ENCODE data around the gene ADORA1.

Gene ADORA1

GRCh38 chr1:203165101-203165799 is 37.7 kb downstream of the ADORA1 start:
- Histone ChIP-seq H3K79me2 (ENCODE audit: insufficient read depth, low read length) (no peaks in the 10 kb centered on the region), H3K27me3 (ENCODE audit: insufficient read depth, low read length, poor library complexity) (peaks cover 18% of the 10 kb centered on the region), H3K4me3 (ENCODE audit: low read depth in 1 of 2, low read length in 2 of 2) (no peak overlapping the region), H3K9ac (ENCODE audit: low read depth, low read length) (no peak overlapping the region), H2AFZ (ENCODE audit: low read depth, low read length) (no peak overlapping the region), H3K9me3 (ENCODE audit: insufficient read depth, low read length, severe bottlenecking) (no peaks in the 10 kb centered on the region), H3K27ac (ENCODE audit: low read length) (no peak overlapping the region), H3K36me3 (ENCODE audit: insufficient read depth, low read length) (no peaks in the 10 kb centered on the region), H3K4me2 (ENCODE audit: insufficient read depth, low read length) (no peak overlapping the region), H4K20me1 (ENCODE audit: insufficient read depth, low read length) (no peaks in the 10 kb centered on the region; the same call in none of the 2 replicates), H3K4me1 (ENCODE audit: insufficient read depth, low read length) (no peaks in the 10 kb centered on the region)
- no peak for DNase-seq
- no peak for TF ChIP-seq EZH2 (IDR thresholded peaks at IDR 0.05; ENCODE audit: borderline replicate concordance, low read depth, low read length, severe bottlenecking)
- TF ChIP-seq CTCF (IDR thresholded peaks at IDR 0.05; ENCODE audit: borderline replicate concordance, extremely low read depth, low read length, poor library complexity, severe bottlenecking) = no peak
- no peak for ATAC-seq (ENCODE audit: insufficient read depth, low read depth)

DNA sequence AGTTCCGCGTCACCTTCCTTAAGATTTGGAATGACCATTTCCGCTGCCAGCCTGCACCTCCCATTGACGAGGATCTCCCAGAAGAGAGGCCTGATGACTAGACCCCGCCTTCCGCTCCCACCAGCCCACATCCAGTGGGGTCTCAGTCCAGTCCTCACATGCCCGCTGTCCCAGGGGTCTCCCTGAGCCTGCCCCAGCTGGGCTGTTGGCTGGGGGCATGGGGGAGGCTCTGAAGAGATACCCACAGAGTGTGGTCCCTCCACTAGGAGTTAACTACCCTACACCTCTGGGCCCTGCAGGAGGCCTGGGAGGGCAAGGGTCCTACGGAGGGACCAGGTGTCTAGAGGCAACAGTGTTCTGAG is 38.3 kb downstream of the ADORA1 start:
- ATAC-seq (ENCODE audit: insufficient read depth, low read depth) = no peak
- DNase-seq = no peak
- Histone ChIP-seq H3K36me3 (ENCODE audit: insufficient read depth, low read length) (no peaks in the 10 kb centered on the region), H3K9ac (ENCODE audit: low read depth, low read length) (no peak overlapping the region), H3K79me2 (ENCODE audit: insufficient read depth, low read length) (no peaks in the 10 kb centered on the region), H3K4me1 (ENCODE audit: insufficient read depth, low read length) (no peaks in the 10 kb centered on the region), H3K27me3 (ENCODE audit: insufficient read depth, low read length, poor library complexity) (peaks cover 18% of the 10 kb centered on the region), H4K20me1 (ENCODE audit: insufficient read depth, low read length) (no peaks in the 10 kb centered on the region; the same call in none of the 2 replicates), H3K4me2 (ENCODE audit: insufficient read depth, low read length) (no peak overlapping the region), H3K27ac (ENCODE audit: low read length) (no peak overlapping the region), H3K9me3 (ENCODE audit: insufficient read depth, low read length, severe bottlenecking) (no peaks in the 10 kb centered on the region), H2AFZ (ENCODE audit: low read depth, low read length) (no peak overlapping the region), H3K4me3 (ENCODE audit: low read depth in 1 of 2, low read length in 2 of 2) (no peak overlapping the region)
- no peak for TF ChIP-seq EZH2 (IDR thresholded peaks at IDR 0.05; ENCODE audit: borderline replicate concordance, low read depth, low read length, severe bottlenecking)
- no peak for TF ChIP-seq CTCF (IDR thresholded peaks at IDR 0.05; ENCODE audit: borderline replicate concordance, extremely low read depth, low read length, poor library complexity, severe bottlenecking)

- Histone ChIP-seq H3K4me2 (ENCODE audit: insufficient read depth, low read length) (no peak overlapping the region), H3K4me1 (ENCODE audit: insufficient read depth, low read length) (no peaks in the 10 kb centered on the region), H3K4me3 (ENCODE audit: low read depth in 1 of 2, low read length in 2 of 2) (no peak overlapping the region), H3K9ac (ENCODE audit: low read depth, low read length) (no peak overlapping the region), H3K27me3 (ENCODE audit: insufficient read depth, low read length, poor library complexity) (peaks cover 18% of the 10 kb centered on the region), H4K20me1 (ENCODE audit: insufficient read depth, low read length) (no peaks in the 10 kb centered on the region; the same call in none of the 2 replicates), H3K27ac (ENCODE audit: low read length) (no peak overlapping the region), H2AFZ (ENCODE audit: low read depth, low read length) (no peak overlapping the region), H3K36me3 (ENCODE audit: insufficient read depth, low read length) (no peaks in the 10 kb centered on the region), H3K79me2 (ENCODE audit: insufficient read depth, low read length) (no peaks in the 10 kb centered on the region), H3K9me3 (ENCODE audit: insufficient read depth, low read length, severe bottlenecking) (no peaks in the 10 kb centered on the region)
- TF ChIP-seq CTCF (IDR thresholded peaks at IDR 0.05; ENCODE audit: borderline replicate concordance, extremely low read depth, low read length, poor library complexity, severe bottlenecking) (no peak), EZH2 (IDR thresholded peaks at IDR 0.05; ENCODE audit: borderline replicate concordance, low read depth, low read length, severe bottlenecking) (no peak)
- no peak for DNase-seq
- no peak for ATAC-seq (ENCODE audit: insufficient read depth, low read depth)
These were observed 38.8 kb downstream of the ADORA1 start for GRCh38 chr1:203166192-203166940.
